SK-N-SH (cell line): Measurements from ENCODE around the gene MMP2. TPM values are rescaled to one million over a fixed set of nuclear protein-coding genes. Genes with fewer than 3 reads are reported as not detected.

Experiments
- CTCF ChIA-PET: fragments of 300-600, 350-600 bp; formaldehyde crosslinking; extraction: SDS; loops from one replicate; lab custom pipeline; 2021; lab: Yijun Ruan, JAX
- POLR2A ChIA-PET: fragments of 350-600 bp; sonication (Branson Sonifier 250); formaldehyde crosslinking; extraction: SDS; loops from one replicate; lab custom pipeline; 2020; ENCODE audit warnings: antibody characterized with exemption, inconsistent platforms; lab: Yijun Ruan, JAX
- DNase-seq: peaks from one replicate; pipeline ENCODE4 v3.0.0; 2012
- H2AFZ ChIP-seq: fragments of 200-600 bp; sonication (generic); 2 replicates; pipeline ENCODE4 v1.8.1; 2016; ENCODE audit warnings: antibody characterized with exemption, mild to moderate bottlenecking, low read depth
- H3F3A ChIP-seq: fragments of 200-600 bp; sonication (generic); replicated peaks from 2 replicates; pipeline ENCODE3; 2016; ENCODE audit warnings: antibody characterized with exemption, mild to moderate bottlenecking; ENCODE audit not compliant: insufficient read depth
- H3K27ac ChIP-seq, 2 experiments: fragments of 200-500 bp in 1 of 2; fragments of 200-600 bp in 1 of 2; sonication (Bioruptor generic) in 1 of 2; sonication (generic), shearing (Covaris generic) in 1 of 2; 2 replicates each; pipeline versions ENCODE4 v1.5.1 to v1.6.1; 2014 to 2016; ENCODE audit warnings: low read depth in 2 of 2, inconsistent platforms in 1 of 2, low read length in 1 of 2, mild to moderate bottlenecking in 1 of 2, mixed read lengths in 1 of 2
- H3K27me3 ChIP-seq: fragments of 200-600 bp; sonication (generic), shearing (Covaris generic); 2 replicates; pipeline ENCODE4 v1.6.1; 2016; ENCODE audit warnings: mixed run types; ENCODE audit not compliant: insufficient read depth
- H3K36me3 ChIP-seq, 2 experiments: fragments of 200-500 bp in 1 of 2; fragments of 200-600 bp in 1 of 2; sonication (Bioruptor generic) in 1 of 2; sonication (generic) in 1 of 2; replicated peaks in 1 of 2; 2 replicates each; pipeline versions ENCODE3 to v1.5.1; 2014 to 2016; ENCODE audit warnings: low read length in 1 of 2, mild to moderate bottlenecking in 1 of 2; ENCODE audit not compliant: insufficient read depth in 2 of 2, control insufficient read depth in 1 of 2
- H3K4me1 ChIP-seq, 2 experiments: fragments of 200-500 bp in 1 of 2; fragments of 200-600 bp in 1 of 2; sonication (Bioruptor generic) in 1 of 2; sonication (generic), shearing (Covaris generic) in 1 of 2; 2 replicates each; pipeline versions ENCODE4 v1.5.1 to v1.6.1; 2014 to 2016; ENCODE audit warnings: low read depth in 1 of 2, low read length in 1 of 2, mixed run types in 1 of 2; ENCODE audit not compliant: insufficient read depth in 2 of 2, control insufficient read depth in 1 of 2
- H3K4me2 ChIP-seq: fragments of 200-600 bp; sonication (generic), shearing (Covaris generic); 2 replicates; pipeline ENCODE4 v1.6.1; 2017; ENCODE audit warnings: mixed run types
- H3K4me3 ChIP-seq, 2 experiments: fragments of 200-500 bp in 1 of 2; fragments of 200-600 bp in 1 of 2; sonication (Bioruptor generic) in 1 of 2; sonication (generic), shearing (Covaris generic) in 1 of 2; 2 replicates each; pipeline versions ENCODE4 v1.5.1 to v1.8.1; 2014 to 2016; ENCODE audit warnings: low read depth in 2 of 2, inconsistent platforms in 1 of 2, low read length in 1 of 2, mild to moderate bottlenecking in 1 of 2, mixed read lengths in 1 of 2, moderate library complexity in 1 of 2
- H3K79me2 ChIP-seq: fragments of 200-600 bp; sonication (generic); 2 replicates; pipeline ENCODE4 v1.8.1; 2017; ENCODE audit warnings: mild to moderate bottlenecking; ENCODE audit not compliant: insufficient read depth
- H3K9ac ChIP-seq: fragments of 200-600 bp; sonication (generic); 2 replicates; pipeline ENCODE4 v1.6.1; 2017; ENCODE audit warnings: mixed run types
- H3K9me2 ChIP-seq: fragments of 200-600 bp; sonication (generic); 2 replicates; pipeline ENCODE4 v1.6.1; 2017; ENCODE audit warnings: mixed run types
- H3K9me3 ChIP-seq: fragments of 200-600 bp; sonication (generic); 2 replicates; pipeline ENCODE4 v1.6.1; 2017; ENCODE audit warnings: mixed run types, mild to moderate bottlenecking, moderate library complexity
- H4K20me1 ChIP-seq: fragments of 200-600 bp; sonication (generic); 2 replicates; pipeline ENCODE4 v1.6.1; 2017; ENCODE audit warnings: mild to moderate bottlenecking, mixed run types; ENCODE audit not compliant: insufficient read depth
- ELF1 ChIP-seq: IDR thresholded peaks from 2 replicates; pipeline ENCODE4 v1.4.0; 2012
- EZH2phosphoT487 ChIP-seq: fragments of 200-600 bp; sonication (generic); IDR thresholded peaks from 2 replicates; pipeline ENCODE4 v1.6.1; 2017; ENCODE audit warnings: low read depth, mixed run types, mild to moderate bottlenecking, antibody characterized with exemption, moderate library complexity, borderline replicate concordance
- FOXM1 ChIP-seq: IDR thresholded peaks from 2 replicates; pipeline ENCODE4 v1.4.0; 2012; ENCODE audit warnings: low read depth, mild to moderate bottlenecking
- GATA2 ChIP-seq: sonication (generic); formaldehyde crosslinking; IDR thresholded peaks from 2 replicates; pipeline ENCODE4 v1.5.0; 2020; ENCODE audit warnings: mild to moderate bottlenecking, missing genetic modification reagents
- JUND ChIP-seq: IDR thresholded peaks from 2 replicates; pipeline ENCODE4 v1.4.0; 2012
- NRF1 ChIP-seq: IDR thresholded peaks from 2 replicates; pipeline ENCODE4 v1.6.1; 2012; ENCODE audit warnings: low read depth, mild to moderate bottlenecking, low read length
- POLR2AphosphoS5 ChIP-seq: IDR thresholded peaks from 2 replicates; pipeline ENCODE4 v1.6.1; 2012; ENCODE audit warnings: low read depth, low read length
- REST ChIP-seq: IDR thresholded peaks from 2 replicates; pipeline ENCODE4 v1.6.1; 2012; ENCODE audit warnings: mild to moderate bottlenecking, low read depth, low read length, moderate library complexity
- RFX5 ChIP-seq: IDR thresholded peaks from 2 replicates; pipeline ENCODE4 v1.6.1; 2012; ENCODE audit warnings: mild to moderate bottlenecking, improper control_type of control experiment, low read length
- RXRA ChIP-seq: IDR thresholded peaks from 2 replicates; pipeline ENCODE4 v1.4.0; 2012; ENCODE audit warnings: low read depth, mild to moderate bottlenecking, borderline replicate concordance
- TAF1 ChIP-seq: IDR thresholded peaks from 2 replicates; pipeline ENCODE4 v1.6.1; 2012; ENCODE audit warnings: low read depth, mild to moderate bottlenecking, low read length, moderate library complexity, borderline replicate concordance
- TCF12 ChIP-seq: IDR thresholded peaks from 2 replicates; pipeline ENCODE4 v1.4.0; 2012
- TEAD4 ChIP-seq: IDR thresholded peaks from 2 replicates; pipeline ENCODE4 v1.4.0; 2012; ENCODE audit warnings: mild to moderate bottlenecking, borderline replicate concordance; ENCODE audit not compliant: insufficient read depth
- WGBS: methylation state at CpG from one replicate; pipeline ENCODE4 v1.1.6; 2017; ENCODE audit warnings: low lambda C conversion rate; 5-methylcytosine and 5-hydroxymethylcytosine counted together
- polyA plus RNA-seq, 3 experiments: library from polyadenylated mRNA; depleted of rRNA; stranded (reverse); fragments of >200 nt; gene quantifications; 2 replicates each; pipeline ENCODE4 v1.2.3, GENCODE V29; 2012

Gene MMP2
- polyA plus RNA-seq, 1 of the 3 experiments (the other 2 are of a cell fraction), result 1,101 TPM

- CTCF ChIA-PET, result interaction anchor here (1.0 kb wide), 1 partner anchor 894 kb away, joined by 3 read pairs; no protein-coding TSS in a partner anchor
- Histone ChIP-seq H3K9me2 (no peaks in the 10 kb centered on the region), H3K4me3 (no peak overlapping the region), H3K79me2 (no peaks in the 10 kb centered on the region), H2AFZ (no peak overlapping the region), H3K27me3 (no peaks in the 10 kb centered on the region), H4K20me1 (no peaks in the 10 kb centered on the region), H3K27ac (no peak overlapping the region), H3K36me3 (no peaks in the 10 kb centered on the region), H3F3A (no peaks in the 10 kb centered on the region), H3K9ac (no peak overlapping the region), H3K9me3 (no peaks in the 10 kb centered on the region), H3K4me2 (no peak overlapping the region), H3K4me1 (no peaks in the 10 kb centered on the region; a peak in 1 of 4 replicates)
- TF ChIP-seq ELF1 (no peak), RXRA (no peak), REST (no peak), NRF1 (no peak), TEAD4 (no peak)
- POLR2A ChIA-PET, result no interaction called here
- WGBS, result 4% methylated on average over 3 of the region's 3 CpGs
- no peak for DNase-seq
These were observed 41.4 kb upstream of the MMP2 start for GRCh38 chr16:55437625-55438024.

- no peak overlapping the region for H3K4me3 ChIP-seq
- POLR2A ChIA-PET, result no interaction called here
- DNase-seq, result no peak
- H3K9ac ChIP-seq, result no peak overlapping the region
- H2AFZ ChIP-seq, result no peak overlapping the region
- CTCF ChIA-PET, result no interaction called here
- H3K9me3 ChIP-seq, result no peaks in the 10 kb centered on the region
- no peaks in the 10 kb centered on the region for H3F3A ChIP-seq
- no peak for TF ChIP-seq TAF1
- no peak for TF ChIP-seq FOXM1
- no peak for TF ChIP-seq TEAD4
- TF ChIP-seq POLR2AphosphoS5, result no peak
- TF ChIP-seq GATA2 (CRISPR knock-in tag), result no peak
- TF ChIP-seq ELF1, result no peak
- TF ChIP-seq JUND, result no peak
- no peak for TF ChIP-seq REST
- no peak for TF ChIP-seq RFX5
- TF ChIP-seq EZH2phosphoT487, result no peak
- no peak for TF ChIP-seq TCF12
- H3K36me3 ChIP-seq, result no peaks in the 10 kb centered on the region
- no peaks in the 10 kb centered on the region for H3K9me2 ChIP-seq
- H4K20me1 ChIP-seq, result no peaks in the 10 kb centered on the region
- H3K79me2 ChIP-seq, result no peaks in the 10 kb centered on the region
- no peaks in the 10 kb centered on the region; a peak in 1 of 4 replicates for H3K4me1 ChIP-seq
- H3K27ac ChIP-seq, result no peak overlapping the region
- no peaks in the 10 kb centered on the region for H3K27me3 ChIP-seq
- no peak overlapping the region for H3K4me2 ChIP-seq
These were observed 40.7 kb upstream of the MMP2 start for GRCh38 chr16:55438281-55438680.
